ENCODE results near the gene CPTP.
A peak's percentile ranks its signal among the peaks of the same experiment; 100 is the strongest.

The CPTP gene

DNA sequence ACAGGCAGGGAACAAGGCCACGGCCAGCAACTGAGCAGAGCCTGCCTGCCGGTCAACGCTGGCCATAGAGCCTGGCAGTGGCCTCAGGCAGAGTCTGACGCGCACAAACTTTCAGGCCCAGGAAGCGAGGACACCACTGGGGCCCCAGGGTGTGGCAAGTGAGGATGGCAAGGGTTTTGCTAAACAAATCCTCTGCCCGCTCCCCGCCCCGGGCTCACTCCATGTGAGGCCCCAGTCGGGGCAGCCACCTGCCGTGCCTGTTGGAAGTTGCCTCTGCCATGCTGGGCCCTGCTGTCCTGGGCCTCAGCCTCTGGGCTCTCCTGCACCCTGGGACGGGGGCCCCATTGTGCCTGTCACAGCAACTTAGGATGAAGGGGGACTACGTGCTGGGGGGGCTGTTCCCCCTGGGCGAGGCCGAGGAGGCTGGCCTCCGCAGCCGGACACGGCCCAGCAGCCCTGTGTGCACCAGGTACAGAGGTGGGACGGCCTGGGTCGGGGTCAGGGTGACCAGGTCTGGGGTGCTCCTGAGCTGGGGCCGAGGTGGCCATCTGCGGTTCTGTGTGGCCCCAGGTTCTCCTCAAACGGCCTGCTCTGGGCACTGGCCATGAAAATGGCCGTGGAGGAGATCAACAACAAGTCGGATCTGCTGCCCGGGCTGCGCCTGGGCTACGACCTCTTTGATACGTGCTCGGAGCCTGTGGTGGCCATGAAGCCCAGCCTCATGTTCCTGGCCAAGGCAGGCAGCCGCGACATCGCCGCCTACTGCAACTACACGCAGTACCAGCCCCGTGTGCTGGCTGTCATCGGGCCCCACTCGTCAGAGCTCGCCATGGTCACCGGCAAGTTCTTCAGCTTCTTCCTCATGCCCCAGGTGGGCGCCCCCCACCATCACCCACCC, 6.7 kb downstream of the CPTP start, which contains the start of gene TAS1R3:
TAS1R3 (plus strand) TSS at position 213 of the 898 bp plus-strand sequence; CDS start at position 279, 66 bp downstream.
- Histone ChIP-seq H3K4me3 (peak within 1 kb of the TSS in 1 of 7 experiments; percentile 11), H3K27ac (peak within 1 kb of the TSS in 2 of 21 experiments; percentile 11 to 22)

DNA sequence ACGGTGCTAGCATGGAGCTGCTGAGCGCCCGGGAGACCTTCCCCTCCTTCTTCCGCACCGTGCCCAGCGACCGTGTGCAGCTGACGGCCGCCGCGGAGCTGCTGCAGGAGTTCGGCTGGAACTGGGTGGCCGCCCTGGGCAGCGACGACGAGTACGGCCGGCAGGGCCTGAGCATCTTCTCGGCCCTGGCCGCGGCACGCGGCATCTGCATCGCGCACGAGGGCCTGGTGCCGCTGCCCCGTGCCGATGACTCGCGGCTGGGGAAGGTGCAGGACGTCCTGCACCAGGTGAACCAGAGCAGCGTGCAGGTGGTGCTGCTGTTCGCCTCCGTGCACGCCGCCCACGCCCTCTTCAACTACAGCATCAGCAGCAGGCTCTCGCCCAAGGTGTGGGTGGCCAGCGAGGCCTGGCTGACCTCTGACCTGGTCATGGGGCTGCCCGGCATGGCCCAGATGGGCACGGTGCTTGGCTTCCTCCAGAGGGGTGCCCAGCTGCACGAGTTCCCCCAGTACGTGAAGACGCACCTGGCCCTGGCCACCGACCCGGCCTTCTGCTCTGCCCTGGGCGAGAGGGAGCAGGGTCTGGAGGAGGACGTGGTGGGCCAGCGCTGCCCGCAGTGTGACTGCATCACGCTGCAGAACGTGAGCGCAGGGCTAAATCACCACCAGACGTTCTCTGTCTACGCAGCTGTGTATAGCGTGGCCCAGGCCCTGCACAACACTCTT, 7.6 kb downstream of the CPTP start:
- Histone ChIP-seq H3K27ac (no peak overlapping the region), H3K4me3 (peak overlapping the region in 1 of 7 experiments; percentile 11)

DNA sequence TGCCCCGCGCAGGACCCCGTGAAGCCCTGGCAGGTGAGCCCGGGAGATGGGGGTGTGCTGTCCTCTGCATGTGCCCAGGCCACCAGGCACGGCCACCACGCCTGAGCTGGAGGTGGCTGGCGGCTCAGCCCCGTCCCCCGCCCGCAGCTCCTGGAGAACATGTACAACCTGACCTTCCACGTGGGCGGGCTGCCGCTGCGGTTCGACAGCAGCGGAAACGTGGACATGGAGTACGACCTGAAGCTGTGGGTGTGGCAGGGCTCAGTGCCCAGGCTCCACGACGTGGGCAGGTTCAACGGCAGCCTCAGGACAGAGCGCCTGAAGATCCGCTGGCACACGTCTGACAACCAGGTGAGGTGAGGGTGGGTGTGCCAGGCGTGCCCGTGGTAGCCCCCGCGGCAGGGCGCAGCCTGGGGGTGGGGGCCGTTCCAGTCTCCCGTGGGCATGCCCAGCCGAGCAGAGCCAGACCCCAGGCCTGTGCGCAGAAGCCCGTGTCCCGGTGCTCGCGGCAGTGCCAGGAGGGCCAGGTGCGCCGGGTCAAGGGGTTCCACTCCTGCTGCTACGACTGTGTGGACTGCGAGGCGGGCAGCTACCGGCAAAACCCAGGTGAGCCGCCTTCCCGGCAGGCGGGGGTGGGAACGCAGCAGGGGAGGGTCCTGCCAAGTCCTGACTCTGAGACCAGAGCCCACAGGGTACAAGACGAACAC, 8.3 kb downstream of the CPTP start:
- Histone ChIP-seq H3K4me3 (peak overlapping the region in 1 of 7 experiments; percentile 7), H3K27ac (no peak overlapping the region)

DNA sequence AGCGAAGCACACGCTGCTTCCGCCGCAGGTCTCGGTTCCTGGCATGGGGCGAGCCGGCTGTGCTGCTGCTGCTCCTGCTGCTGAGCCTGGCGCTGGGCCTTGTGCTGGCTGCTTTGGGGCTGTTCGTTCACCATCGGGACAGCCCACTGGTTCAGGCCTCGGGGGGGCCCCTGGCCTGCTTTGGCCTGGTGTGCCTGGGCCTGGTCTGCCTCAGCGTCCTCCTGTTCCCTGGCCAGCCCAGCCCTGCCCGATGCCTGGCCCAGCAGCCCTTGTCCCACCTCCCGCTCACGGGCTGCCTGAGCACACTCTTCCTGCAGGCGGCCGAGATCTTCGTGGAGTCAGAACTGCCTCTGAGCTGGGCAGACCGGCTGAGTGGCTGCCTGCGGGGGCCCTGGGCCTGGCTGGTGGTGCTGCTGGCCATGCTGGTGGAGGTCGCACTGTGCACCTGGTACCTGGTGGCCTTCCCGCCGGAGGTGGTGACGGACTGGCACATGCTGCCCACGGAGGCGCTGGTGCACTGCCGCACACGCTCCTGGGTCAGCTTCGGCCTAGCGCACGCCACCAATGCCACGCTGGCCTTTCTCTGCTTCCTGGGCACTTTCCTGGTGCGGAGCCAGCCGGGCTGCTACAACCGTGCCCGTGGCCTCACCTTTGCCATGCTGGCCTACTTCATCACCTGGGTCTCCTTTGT, 9.1 kb downstream of the CPTP start:
- Histone ChIP-seq H3K4me3 (peak overlapping the region in 1 of 7 experiments; percentile 7), H3K27ac (no peak overlapping the region)

DNA sequence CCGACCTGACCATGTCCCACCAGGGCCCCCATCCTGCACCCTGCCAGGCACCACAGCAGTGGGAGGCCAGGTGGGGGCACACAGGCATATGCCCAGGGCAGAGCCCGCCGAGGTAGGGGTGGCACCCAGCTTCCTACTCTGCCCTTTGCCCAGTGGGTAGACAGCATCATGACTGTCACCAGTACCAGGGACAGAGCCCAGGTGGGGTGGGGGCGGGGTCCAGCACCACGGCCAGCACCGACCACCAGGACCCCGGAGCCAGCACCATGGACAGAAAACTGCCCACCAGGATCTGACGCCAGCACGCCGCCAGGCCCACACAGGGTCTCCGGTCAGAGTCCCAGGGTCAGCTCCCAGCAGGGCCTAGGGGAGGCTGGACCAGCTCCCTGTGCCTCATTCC, 10.2 kb downstream of the CPTP start:
- no peak overlapping the region for H3K4me3 ChIP-seq
- no peak overlapping the region for H3K27ac ChIP-seq

DNA sequence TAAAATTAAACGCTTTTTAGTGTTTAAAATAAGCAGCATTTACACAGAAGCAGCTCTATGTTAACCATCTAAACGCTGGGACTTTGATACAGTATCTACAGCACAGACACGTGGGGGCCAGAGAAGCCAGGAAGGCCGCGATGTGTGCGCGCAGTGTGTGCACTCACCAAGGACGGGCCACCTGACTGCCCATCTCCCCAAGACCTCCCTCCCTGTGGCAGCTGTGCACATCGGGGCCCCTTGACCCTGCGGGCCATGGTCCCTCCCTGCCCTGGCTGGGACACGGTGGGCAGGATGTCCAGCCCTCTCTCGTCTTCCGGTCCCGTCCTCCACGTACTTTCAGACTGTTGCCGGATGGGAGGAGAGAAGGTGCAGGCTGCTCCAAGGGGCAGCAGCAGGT, 10.7 kb downstream of the CPTP start:
- Histone ChIP-seq H3K27ac (no peak overlapping the region), H3K4me3 (no peak overlapping the region)

DNA sequence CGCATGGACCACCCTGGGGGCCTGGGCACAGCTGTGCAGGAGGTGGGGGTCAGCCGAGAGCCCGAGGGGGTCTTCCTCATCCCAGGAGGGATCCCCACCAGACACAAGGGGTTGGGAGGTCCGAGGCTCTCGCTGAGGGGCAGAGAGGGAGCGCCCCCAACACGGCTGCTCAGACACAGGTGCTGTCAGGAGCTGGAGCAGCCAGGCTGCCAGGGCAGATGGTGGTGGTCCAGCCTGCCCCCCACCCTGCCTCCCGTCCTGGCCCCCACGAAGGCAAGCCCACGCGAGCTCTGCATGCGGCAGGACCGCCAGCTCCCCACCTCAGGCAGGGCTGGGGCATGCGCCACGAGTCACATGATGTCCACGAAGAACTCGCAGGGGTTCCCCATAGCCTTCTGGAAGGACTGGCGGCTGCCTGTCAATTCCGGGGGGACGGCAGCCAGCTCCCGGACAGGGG, 11.2 kb downstream of the CPTP start:
- H3K4me3 ChIP-seq: no peak overlapping the region
- no peak overlapping the region for H3K27ac ChIP-seq

DNA sequence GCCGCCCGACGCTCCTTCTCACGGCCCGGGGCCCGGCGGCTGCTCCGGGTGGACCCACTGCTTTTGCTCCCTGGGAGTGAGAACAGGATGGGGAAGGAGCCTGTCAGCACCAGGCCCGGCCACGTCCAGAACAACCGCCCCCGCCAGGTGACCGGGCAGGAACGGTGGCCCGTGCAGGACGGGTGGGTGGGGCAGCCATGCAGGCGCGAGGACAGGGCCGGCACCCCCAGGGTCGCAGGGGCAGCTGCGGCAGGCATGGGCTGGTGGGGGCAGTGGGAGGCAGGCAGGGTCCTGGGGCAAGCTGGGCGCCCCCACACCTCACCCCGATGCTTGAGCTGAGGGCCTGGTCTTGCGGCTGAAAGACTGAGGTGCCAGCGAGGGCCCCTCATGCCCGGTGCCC, 11.8 kb downstream of the CPTP start:
- H3K27ac ChIP-seq: no peak overlapping the region

DNA sequence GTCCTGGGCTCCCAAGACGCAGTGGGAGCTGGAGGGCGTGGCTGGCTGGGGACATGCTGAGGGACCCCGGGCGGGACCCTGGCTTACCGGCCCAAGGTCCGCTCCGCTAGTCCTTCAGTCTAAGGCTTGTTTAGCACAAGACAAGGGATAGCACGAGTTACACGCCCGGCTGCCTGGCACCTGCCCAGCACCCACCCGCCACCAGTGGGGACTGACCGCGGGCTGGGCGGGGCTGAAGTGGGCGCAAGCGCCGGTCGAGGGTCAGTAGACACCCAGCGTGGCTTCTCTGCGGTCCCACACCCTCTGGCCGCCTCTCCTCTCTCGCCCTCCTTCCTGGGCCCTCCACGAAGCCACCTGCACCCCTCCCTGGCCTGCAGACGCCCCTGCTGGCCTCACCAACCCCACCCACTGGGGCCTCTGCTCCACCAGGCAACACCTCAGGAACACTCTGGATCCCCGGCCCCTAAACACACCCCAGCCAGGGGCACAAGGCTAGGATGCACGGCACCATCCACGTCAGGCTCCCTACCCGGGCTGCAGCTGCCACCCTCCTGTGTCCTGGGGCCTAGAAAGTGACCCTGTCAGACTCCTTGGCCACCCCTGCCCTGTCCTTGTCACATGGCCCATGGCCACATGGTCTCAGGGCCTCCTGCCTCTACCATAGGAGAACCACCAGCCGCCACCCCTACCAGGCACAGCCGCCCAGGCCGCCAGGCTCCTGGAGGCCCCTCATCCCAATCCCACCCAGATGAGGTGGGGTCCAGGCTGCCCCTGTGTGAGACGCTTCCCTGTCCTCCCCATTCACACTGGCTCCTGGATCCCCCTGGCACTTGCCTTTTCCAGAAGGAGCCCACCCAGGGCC, 12.6 kb downstream of the CPTP start:
- Histone ChIP-seq H3K4me3 (no peak overlapping the region), H3K27ac (no peak overlapping the region)

More for the DNA sequence above, 11.8 kb downstream of the CPTP start:
- no peak overlapping the region for H3K4me3 ChIP-seq

DNA sequence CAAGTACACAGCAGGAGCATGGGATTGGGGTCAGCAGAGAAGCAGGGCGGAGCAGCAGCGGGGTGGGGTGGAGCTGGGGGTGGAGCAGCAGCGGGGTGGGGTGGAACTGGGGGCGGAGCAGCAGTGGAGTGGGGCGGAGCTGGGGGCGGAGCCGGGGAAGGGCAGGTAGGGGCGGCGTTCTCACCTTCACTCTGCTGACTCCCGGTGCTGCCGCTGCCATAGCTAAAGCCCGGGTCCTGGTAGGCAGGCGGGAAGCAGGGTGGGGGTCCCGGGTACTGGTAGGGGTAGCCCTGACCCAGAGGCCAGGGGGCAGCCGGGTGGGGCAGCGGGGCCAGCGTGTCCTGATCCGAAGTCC, 13.2 kb downstream of the CPTP start:
- H3K27ac ChIP-seq: no peak overlapping the region
- H3K4me3 ChIP-seq: no peak overlapping the region

DNA sequence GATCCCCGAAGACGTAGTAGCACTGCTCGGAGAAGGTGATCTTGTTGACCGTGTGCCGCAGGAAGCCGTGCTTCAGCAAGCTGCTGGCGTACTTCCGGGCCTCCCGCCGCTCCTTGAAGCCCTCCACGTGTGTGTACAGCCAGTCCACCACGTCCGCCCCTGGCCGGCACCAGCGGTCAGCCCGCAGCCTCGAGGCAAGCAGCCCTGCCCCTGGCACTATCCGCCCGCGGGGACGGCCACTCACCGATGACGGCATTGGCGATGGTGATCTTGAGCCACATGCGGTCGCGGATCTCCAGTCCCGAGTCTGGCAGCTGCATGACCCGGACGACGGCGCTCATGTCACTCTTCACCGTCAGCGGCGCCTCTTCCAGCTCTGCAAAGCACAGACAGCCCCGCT, 13.7 kb downstream of the CPTP start:
- no peak overlapping the region for H3K27ac ChIP-seq
- H3K4me3 ChIP-seq: no peak overlapping the region

DNA sequence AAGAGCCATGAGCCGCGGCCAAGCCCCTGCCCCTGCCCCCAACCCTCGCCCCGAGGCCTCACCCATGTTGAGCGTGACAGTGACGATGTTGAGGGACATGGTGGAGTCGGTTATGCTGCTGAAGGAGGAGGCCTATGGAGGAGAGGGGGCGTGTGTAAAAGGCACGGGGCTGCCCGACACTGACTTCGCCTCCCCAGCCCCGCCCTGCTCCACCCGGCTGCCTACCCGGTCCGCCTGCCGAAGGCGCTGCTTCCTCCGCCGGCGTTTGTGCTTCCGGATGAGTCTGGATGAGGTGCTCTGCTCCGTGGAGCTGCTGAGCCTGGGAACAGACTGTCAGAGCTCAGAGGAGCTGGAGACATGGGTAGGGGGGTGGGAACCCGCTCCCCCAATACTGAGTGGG, 15.6 kb downstream of the CPTP start:
- Histone ChIP-seq H3K4me3 (no peak overlapping the region), H3K27ac (no peak overlapping the region)

DNA sequence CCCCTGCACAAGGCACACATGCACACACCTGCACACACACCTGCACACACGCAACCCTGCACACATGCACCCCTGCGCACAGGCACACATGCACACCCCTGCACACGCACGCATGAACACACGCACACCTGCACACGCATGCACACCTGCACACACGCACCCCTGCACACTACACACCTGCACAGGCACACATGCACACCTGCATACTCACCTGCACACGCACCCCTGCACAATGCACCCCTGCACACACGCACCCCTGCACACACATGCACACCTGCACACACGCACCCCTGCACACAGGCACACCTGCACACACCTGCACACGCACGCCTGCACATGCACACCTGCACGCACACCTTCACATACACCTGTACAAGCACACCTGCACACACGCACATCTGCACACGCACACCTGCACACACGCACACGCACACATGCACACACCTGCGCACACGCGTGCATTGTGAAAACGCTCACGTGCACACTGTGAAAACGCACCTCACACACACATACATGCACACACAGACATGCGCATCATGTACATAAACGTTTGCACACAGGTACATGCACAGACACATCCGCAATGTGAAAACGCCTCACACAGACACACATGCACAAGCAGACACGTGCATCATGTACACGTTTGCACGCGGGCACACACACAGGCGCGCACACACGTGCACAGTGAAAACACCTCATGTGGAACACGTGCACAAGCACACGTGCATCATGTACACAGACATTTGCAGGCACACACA, 16.4 kb downstream of the CPTP start:
- Histone ChIP-seq H3K27ac (no peak overlapping the region), H3K4me3 (no peak overlapping the region)

DNA sequence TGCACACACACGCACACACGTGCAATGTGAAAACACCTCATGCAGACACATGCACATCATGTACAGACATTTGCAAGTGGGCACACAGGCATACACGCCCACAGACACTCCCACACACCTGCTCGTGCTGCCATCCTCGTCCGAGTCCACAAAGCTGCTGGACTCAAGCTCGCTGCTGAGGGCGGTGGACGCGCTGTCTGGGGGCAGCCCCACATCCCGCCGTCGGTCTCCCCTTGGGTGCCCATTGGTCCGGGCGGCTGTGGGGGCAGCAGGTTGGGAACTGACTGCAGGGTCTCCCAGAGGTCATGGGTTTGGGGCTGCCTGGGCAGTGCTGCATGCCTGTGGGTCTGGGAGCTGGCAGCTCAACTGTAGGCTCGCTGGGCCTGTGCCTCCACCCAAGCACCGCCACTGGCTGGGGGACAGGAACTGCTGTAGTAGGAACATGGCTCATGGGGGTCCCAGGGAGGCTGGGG, 17.0 kb downstream of the CPTP start:
- Histone ChIP-seq H3K4me3 (no peak overlapping the region), H3K27ac (no peak overlapping the region)

DNA sequence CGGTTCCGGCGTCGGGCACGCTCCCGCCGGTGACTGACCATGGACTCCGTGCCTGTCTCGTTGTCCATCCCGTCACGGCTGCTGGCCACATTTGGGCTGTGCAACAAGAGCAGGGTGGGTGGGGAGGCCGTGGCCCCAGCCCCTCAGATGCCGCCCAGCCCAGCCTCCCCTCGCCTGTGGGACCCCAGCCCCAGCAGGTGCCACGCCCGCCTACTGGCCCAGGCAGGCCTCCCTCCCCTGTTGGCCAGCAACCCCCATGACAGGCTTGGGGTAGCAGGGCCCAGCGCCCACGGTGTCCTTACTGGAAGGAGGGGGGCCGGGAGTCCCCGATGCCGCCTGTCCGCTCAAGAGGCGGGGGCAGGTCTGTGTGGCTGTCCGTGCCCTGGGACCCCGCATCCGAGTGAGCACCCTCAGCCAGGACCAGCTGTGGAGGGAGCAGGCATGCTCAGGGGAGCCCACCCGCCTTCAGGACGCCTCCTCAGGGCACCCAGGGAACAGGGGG, 17.5 kb downstream of the CPTP start:
- H3K27ac ChIP-seq: no peak overlapping the region
- H3K4me3 ChIP-seq: no peak overlapping the region

DNA sequence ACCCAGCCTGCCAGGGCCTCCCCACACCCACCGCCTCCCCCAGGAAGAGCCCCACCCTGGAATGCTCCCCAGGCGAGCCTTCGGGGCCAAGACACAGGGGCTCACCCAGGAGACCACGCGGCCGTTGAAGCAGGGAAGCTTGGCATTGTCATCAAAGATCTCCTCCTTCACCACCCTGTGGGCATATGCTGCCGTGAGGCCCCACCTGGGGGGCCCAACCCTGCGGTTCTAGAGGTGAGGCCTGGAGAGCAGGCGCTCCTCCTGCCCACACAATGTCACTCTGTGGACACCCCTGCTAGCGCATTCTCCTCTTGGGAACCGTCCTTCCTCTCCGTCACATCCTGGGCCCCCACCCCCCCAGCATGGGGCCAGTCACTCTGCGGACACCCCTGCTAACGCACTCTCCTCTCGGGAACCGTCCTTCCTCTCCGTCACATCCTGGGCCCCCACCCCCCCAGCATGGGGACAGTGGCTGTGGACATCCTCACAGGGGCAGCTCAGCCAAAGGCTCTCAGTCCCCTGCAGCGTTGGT, 18.0 kb downstream of the CPTP start:
- Histone ChIP-seq H3K4me3 (no peak overlapping the region), H3K27ac (no peak overlapping the region)

DNA sequence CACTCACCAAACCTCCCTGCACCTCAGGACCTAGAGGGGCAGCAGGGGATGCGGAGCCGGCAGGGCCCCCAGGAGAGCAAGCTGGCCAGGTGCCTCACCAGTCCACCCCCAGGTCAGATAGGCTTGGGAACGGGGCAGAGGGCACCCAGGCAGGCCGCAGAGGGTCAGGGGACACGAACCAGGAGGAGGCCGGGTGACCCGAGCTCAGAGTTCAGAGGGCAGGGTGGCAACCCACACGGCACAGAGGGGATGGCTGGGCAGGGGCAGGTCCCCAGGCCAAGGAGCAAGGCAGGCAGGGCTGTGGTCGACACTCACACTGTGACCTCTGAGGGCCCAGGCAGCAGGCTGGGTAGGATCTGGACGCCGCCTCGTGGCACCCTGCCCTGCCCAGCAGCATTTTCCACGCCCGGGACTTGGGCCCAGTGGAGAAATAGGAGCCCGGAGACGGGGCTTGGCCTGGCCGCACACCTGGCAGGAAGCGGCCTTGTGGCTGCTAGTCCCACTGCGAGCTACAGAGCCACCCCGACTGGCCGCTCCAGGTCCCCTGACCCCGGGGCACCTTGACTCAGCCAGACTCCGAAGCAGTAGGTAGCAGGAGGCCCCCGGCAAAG, 19.3 kb downstream of the CPTP start:
- Histone ChIP-seq H3K27ac (peak overlapping the region in 15 of 21 experiments; percentile 12 to 76 (median 58)), H3K4me3 (no peak overlapping the region)

Data from skin epidermis (tissue), 12 donors.